HG03439 (cell line): Measurements from ENCODE around the gene DGKD.

Experiments
- ATAC-seq: cut with Tn5 transposase; IDR thresholded peaks from one replicate; pipeline ENCODE4 v1.9.1; 2021; ENCODE audit warnings: mild to moderate bottlenecking, moderate library complexity; ENCODE audit not compliant: unreplicated experiment

Gene DGKD

GRCh38 chr2:233410196-233410760 lies 56.0 kb downstream of the DGKD start:
- ATAC-seq, result no peak

GRCh38 chr2:233411162-233411561 lies 56.9 kb downstream of the DGKD start:
- ATAC-seq, result no peak

GRCh38 chr2:233412405-233412804 lies 58.1 kb downstream of the DGKD start:
- ATAC-seq, result no peak

GRCh38 chr2:233413046-233413445 lies 58.8 kb downstream of the DGKD start:
- no peak for ATAC-seq

GRCh38 chr2:233413559-233414272 lies 59.4 kb downstream of the DGKD start:
- ATAC-seq, result no peak

GRCh38 chr2:233414273-233414654 lies 60.0 kb downstream of the DGKD start:
- no peak for ATAC-seq

GRCh38 chr2:233414777-233415570 lies 60.7 kb downstream of the DGKD start:
- no peak for ATAC-seq

- ATAC-seq, result no peak
Measured at GRCh38 chr2:233416199-233416598, 61.9 kb downstream of the DGKD start.

- no peak for ATAC-seq
Measured at GRCh38 chr2:233416706-233417105, 62.4 kb downstream of the DGKD start.

- no peak for ATAC-seq
Measured at GRCh38 chr2:233417282-233417681, 63.0 kb downstream of the DGKD start.

GRCh38 chr2:233418052-233418760 lies 63.9 kb downstream of the DGKD start:
- no peak for ATAC-seq

- ATAC-seq, result no peak
Measured at GRCh38 chr2:233418761-233419546, 64.7 kb downstream of the DGKD start.

GRCh38 chr2:233419602-233420391 lies 65.5 kb downstream of the DGKD start:
- ATAC-seq, result no peak

GRCh38 chr2:233421091-233421816 lies 67.0 kb downstream of the DGKD start:
- ATAC-seq, result no peak

GRCh38 chr2:233422050-233422639 lies 67.9 kb downstream of the DGKD start:
- ATAC-seq, result no peak

GRCh38 chr2:233422649-233423551 lies 68.6 kb downstream of the DGKD start:
- ATAC-seq, result no peak

- ATAC-seq, result no peak
Measured at GRCh38 chr2:233423552-233423860, 69.2 kb downstream of the DGKD start.
